Left renal pelvis (tissue), 4 donors: ENCODE results near the gene DDX50. TPM values are rescaled to one million over a fixed set of nuclear protein-coding genes. Genes with fewer than 3 reads are reported as not detected.
"Not testable (repeated sequence)": the region's sequence is repeated elsewhere in the genome, so short reads cannot be mapped to it uniquely, and the experiment has no call there.

Experiments used
- DNase-seq, 4 donors: peaks; one replicate each; pipeline ENCODE4 v3.0.0-alpha.2; 2013; ENCODE audit warnings: low read depth in 4 of 4, low spot score in 3 of 4
- polyA plus RNA-seq, 4 donors: library from polyadenylated mRNA; unstranded; fragments of 120-200 nt; gene quantifications; one replicate each; pipeline ENCODE4 v1.2.1, GENCODE V29; 2013; ENCODE audit not compliant: insufficient read length in 4 of 4

DDX50 gene, protein sequence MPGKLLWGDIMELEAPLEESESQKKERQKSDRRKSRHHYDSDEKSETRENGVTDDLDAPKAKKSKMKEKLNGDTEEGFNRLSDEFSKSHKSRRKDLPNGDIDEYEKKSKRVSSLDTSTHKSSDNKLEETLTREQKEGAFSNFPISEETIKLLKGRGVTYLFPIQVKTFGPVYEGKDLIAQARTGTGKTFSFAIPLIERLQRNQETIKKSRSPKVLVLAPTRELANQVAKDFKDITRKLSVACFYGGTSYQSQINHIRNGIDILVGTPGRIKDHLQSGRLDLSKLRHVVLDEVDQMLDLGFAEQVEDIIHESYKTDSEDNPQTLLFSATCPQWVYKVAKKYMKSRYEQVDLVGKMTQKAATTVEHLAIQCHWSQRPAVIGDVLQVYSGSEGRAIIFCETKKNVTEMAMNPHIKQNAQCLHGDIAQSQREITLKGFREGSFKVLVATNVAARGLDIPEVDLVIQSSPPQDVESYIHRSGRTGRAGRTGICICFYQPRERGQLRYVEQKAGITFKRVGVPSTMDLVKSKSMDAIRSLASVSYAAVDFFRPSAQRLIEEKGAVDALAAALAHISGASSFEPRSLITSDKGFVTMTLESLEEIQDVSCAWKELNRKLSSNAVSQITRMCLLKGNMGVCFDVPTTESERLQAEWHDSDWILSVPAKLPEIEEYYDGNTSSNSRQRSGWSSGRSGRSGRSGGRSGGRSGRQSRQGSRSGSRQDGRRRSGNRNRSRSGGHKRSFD
- 10 to 100 TPM; 60.7 to 74.6 (median 66.1) TPM for polyA plus RNA-seq

DNA sequence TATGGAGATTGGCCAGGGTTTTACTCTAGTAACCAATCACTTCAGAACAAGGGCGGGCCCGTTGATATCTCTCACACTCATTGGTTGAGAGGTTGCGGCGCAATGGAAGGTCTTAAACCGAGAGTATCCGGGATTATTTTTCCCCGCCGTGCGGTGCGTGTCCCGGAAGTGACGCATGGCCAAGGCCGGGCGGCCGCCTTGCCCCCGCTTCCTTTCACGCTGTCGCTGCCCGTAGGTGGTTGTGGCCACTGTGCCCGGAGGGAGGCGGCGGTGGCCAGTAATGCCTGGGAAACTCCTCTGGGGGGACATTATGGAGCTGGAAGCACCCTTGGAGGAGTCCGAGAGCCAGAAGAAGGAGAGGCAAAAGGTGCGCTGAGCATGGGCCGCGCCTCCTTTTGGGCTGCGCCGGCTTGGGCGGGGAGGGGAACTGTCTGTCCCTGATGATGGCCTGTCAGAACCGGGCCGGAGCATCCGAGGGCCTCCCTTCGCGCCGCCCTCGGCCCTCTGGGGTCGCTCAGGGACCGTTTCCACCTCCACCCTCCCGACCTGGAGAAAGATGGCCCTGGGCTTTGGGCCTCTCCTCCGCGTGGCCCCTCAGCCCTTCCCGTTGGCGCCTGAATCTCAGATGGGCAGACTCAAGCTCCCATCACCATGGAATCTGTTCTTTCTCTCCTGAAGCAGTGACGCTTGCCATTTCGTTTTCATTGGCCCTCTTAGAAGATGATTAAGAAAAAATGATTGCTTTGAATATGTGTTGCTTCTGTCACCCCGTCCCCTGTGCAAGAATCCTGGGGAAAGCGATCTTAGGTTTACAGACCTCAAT, at the start of gene DDX50:
Gene DDX50 (plus strand): TSS at position 211 of the 823 bp plus-strand sequence. CDS start 70 bp downstream, at position 281.
- DNase-seq, result peak; percentile 98 to 100 (median 98)

DNA sequence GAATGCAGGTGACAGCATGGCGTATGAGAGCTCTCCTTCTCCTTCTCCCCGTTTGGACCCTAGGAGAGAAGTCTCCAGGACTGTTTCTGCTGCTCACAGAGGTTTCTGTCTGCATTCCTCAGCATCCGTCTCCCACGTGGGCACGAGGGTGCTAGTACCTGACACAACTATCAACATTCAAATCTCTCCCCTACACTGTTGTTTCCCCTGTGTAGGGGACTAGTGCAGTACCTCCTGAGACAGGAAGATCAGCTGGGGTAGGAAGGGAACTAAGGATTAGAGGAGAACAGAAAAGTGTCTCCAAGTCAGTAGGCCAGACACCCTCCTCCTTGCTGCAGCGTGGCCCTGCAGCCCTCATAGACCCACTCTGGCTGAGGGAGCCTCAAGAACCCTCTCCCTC, 44.8 kb upstream of the DDX50 start:
- no peak for DNase-seq

DNA sequence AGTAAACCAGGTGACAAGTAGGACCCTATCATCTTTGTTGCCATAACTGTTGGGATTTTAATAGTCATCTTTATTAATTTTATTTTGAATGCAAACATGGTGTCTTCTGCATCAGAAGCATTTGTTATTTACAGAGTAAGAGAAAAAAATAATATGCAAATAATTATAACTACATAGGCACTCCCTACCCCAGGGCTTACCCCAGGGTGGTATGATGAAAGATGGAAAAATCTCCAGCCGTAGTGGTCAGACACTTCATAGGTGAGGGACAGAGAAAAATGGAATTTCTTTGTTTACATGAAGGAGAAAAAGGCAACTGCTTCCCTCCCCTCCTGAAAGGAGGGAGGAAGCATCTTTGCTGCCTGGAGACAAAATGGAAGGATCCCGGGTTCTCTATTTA, 44.1 kb upstream of the DDX50 start:
- DNase-seq, result no peak

DNA sequence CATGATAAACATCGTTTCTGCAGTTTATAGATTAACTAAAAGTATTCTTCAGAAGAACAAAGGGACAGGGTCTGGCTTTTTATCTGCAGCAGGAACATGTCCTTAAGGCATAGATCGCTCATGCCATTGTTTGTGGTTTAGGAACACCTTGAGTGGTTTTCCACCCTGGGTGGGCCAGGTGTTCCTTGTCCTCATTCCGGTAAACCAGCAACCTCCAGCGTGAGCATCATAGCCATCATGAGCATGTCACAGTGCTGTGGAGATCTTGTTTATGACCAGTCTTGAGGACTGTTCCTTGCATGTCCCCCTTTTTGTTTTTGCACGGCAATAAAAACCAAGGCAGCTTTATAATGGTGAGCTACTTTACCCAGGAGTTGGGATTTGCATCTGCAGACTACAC, 39.9 kb upstream of the DDX50 start:
- no peak for DNase-seq

DNA sequence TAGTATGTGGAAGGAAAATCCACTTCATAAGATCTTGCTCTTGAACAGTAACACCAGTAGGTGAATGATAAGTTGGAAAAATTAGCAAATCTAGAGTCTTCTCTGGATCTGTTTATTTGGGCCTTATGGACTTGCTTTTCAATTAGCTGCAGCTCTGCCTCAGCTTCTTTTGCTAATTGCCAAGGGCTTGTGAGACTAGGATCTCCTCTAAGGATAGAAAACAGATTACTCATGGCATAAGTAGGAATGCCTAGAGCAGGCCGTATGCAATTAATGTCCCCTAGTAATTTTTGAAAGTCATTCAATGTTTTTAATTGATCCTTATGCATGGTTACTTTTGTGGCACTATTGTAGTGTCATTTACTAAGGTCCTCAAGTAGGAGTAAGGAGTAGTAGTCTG, 36.5 kb upstream of the DDX50 start:
- DNase-seq, result no peak

DNA sequence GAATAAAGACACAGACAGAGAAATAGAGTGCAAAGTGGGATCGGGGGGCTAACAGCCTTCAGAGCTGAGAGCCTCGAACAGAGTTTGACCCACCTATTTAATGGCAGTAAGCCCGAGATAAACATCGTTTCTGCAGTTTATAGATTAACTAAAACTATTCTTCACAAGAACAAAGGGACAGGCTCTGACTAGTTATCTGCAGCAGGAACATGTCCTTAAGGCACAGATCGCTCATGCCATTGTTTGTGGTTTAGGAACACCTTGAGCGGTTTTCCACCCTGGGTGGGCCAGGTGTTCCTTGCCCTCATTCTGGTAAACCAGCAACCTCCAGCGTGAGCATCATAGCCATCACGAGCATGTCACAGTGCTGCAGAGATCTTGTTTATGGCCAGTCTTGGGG, 32.9 kb upstream of the DDX50 start:
- DNase-seq, result not testable (repeated sequence)

DNA sequence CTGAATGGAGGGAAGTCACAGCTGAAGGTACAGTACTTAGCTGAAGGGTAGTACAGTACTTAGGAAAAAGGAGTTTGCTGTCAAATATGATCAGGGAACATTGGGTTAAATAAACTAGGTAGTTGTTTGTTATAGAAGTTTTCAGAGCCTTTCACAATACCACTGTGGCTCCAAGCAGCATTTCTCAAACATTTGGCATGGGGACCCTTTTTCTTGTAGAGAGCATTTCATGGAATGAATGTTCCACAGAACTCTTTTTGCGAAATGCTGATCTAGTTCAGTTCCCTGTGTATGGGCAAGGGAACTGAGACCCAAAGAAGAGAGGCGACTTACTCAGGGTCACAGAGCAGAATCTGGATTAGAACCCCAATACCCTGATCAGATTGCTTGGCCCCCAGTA, 31.5 kb upstream of the DDX50 start:
- no peak for DNase-seq

DNA sequence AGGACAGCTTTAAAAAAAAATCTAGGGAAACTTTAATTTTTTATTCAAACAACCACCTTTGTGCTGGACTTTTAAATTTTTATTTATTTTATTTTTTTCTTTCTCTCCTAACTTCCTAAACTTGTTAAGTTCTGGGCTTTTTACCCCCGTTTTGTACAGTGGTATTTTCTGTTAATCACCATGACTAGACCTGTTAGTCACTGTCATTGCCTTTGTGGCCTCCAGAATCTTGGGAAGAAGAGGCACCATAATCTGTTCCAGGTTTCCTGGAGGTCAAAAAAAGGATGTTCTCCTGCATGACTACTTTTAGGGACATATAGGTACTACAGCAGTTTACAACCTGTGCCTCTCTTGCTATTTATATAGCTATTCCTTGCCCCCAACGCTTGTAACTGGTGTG, 31.1 kb upstream of the DDX50 start:
- no peak for DNase-seq

DNA sequence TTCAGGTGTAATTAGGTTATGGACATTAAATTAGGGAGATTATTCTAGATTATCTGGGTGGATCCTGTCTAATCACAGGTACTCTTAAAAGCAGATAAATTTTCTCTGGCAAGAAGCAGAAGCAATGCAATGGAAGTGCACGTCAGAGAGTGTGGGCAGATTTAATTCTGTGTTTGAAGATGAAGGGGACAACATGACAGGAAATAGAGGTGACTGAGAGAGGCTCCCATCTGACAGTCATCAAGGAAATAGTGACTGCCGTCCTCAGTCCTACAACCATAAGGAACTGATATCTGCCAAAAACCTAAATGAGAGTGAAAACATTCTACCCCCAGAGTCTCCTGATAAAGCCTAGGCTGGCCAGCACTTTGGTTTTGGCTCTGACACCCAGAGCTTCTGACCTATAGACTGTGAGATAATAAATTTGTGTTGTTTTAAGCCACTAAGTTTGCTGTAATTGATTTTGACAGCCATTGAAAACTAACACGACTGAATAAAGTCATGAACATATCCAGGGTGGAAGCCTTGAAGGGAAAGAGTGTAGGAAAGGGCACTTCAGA, 30.5 kb upstream of the DDX50 start:
- DNase-seq, result no peak

DNA sequence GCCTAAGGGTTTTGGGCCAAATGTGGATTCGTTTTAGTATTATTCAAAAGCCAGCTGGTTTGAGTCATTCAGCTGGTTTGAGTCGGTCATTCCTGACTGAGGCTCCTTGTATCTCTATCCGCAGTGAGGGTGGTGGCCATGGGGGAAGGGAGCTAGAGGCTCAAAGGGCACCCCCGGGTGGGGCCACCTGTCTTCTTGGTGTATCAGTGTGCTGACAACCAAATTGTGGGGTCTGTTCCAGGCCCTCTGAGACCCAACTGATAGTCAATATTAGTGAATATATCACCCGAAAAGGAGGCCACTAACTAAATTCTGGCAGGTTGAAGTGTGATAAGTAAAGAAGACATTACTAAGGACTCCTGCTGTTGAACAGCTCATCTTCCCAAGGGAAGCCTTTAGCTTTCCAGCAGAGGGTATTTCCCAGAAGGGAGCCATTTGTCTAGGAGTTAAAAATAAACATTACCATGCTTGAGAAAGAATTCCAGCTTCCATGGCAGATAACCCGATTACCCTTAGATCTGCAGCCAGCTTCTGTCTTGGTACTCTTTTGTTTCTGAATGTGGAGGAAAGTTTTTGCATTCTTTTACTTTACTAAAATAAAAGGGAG, 29.9 kb upstream of the DDX50 start:
- no peak for DNase-seq

DNA sequence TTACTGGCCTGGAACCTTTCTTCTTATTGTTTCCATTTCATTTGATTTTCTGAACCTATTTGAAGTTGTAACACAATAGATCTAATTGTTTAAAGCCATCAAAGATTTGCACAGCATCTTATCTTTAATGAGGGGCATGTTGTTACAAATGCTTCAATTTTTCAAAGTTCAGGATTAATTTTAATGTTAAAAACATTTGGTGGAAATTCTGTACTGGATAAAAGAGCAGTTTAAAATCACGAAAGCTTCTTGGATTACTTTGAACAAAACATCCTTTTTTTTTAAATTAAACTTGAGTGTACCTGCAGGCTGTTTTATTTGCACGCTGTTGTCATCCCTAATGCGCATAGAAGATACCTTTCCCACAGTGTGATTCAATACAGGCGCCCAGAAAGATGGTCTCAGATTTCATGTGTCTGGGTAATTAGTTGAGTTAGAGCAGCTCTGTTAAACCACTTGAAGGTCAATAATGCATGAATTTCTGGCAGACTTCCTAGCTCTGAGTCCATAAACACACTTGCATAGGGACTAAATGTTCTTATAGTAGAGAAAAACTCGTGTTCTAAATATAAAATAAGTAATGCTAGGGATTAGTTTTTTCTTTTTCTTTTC, 29.3 kb upstream of the DDX50 start:
- peak; percentile 61 to 85 (median 72) for DNase-seq

DNA sequence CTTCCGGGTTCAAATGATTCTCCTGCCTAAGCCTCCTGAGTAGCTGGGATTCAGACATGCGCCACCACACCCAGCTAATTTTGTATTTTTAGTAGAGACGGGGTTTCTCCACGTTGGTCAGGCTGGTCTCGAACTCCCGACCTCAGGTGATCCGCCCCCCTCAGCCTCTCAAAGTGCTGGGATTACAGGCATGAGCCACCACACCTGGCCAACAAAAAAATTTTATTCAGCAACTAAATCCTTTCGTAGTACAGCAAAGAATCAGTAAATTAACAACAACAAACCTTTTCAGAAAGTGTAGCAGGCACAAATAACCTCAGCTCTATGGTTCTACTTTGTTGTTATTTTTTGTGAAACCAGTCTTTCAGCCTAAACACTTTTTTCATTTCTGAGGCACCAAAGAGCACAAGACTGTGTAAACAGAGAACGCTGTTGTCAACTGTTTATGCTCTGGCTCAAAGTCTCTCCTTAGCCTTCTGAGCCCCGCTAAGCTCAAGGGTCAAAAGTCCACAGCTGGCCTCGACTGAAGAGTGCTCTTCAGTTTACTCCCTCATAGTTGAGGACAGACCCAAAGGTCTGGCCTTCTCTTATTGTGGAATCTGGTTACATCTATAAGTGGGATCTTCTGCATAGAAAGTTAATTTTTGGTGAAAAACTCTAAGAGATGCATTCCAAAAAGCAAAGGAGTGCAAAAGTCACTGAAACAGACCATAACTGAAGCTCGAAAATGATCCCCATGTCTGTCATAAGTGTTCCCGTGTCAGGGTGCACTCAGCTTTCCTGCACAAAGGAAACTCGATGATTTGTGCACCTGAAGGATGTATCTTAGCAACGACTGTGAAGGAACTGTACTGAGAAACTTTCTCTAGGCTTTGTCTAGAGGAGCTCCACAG, 24.6 kb upstream of the DDX50 start:
- peak; percentile 36 to 69 (median 47) for DNase-seq

DNA sequence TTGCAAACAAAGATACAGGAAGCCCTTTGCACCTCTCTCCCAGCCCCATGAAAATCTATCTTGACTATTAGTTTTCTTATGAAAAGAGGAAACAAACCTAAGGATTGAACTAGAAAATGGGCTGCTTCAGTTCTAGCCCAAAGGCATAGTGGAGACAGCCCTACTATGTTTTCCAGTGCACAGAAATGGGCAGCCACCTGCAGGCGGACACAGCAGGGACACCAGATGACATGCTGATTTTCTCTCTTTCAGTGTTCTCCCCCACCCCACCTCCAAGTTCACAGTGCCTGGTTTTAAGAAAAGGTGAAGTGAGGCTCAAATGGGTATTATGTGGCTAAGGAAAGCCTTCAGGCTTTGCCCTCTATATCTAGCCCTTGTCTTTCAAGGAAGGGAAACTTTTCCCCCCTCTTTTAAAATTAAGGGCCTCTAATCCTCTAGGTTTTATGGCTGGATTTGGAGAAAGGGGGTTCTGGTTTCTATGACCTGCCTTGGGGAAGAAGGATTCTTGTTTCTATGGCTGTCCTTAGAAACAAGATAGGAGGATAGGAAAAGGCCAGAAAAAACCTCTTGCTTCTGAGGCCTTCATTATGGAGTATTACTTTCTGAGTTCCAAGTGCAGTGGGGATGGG, 23.5 kb upstream of the DDX50 start:
- DNase-seq, result no peak

DNA sequence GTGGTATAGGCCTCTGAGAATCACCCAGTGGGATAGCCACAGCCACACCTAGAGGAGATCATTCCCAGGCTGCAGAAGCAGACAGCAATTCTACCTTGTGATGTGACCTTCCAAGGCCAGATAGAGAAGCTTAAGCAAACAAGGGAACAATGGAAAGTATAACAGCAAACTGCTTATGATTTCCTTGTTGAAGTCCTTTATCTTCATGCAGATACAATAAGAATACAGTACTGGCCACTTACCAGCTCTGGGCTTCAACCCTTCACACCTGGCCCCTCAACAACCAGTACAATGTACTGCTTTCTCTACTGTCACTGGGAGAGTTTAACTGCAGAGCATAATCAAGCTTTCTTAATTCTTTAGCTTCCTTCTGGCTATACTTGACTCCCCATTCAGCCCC, 22.6 kb upstream of the DDX50 start:
- DNase-seq, result no peak

DNA sequence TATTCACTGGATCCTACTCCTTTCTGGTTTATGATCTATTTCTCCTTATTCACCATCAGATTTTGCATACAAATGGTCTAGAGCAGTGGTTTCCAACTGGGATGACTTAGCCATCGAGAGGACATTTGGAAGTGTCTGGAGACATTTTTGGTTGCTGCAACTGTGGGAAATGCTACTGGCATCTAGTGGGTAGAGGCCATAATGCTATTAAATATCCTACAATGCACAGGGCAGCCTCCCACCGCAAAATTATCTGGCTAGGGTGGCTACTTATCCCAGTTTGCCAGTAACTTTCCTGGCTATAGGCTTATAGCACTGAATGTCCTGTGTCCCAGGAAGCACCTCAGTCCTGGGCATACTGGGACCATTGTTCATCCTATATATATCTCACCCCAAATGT, 21.5 kb upstream of the DDX50 start:
- DNase-seq, result no peak

DNA sequence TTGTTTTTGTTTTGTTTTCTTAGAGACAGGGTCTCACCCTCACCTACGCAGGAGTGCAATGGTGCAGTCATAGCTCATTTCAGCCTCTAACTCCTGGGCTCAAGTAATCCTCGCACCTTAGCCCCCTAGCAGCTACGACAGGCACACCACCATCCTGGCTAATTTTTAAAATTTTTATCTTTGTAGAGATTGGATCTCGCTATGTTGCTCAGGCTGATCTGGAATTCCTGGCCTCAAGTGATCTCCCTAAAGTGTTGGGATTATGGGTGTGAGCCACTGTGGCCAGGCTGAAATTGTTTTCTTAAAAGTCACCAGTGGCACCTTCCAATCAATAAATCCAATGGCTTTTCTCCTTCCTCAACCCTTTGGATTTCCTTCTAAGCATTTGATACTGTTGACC, 20.9 kb upstream of the DDX50 start:
- DNase-seq, result no peak

DNA sequence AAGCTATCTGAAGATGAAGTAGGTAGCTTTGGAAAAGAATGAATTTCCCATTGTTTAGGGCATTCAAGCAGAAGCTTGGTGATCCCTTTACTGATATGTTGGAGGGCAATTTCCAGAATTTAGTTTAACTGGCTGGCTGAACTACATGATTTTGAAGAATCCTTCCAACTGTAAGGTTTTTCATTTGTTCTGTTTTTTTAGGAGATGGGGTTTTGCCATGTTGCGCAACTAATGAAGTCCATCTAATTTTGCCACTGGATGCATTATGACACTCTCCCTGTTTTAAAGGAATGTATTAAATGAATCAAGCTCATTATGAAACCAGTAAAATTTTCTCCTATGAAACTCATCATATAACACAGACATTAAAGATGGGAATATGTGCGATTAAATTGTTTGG, 6.1 kb upstream of the DDX50 start:
- no peak for DNase-seq

DNA sequence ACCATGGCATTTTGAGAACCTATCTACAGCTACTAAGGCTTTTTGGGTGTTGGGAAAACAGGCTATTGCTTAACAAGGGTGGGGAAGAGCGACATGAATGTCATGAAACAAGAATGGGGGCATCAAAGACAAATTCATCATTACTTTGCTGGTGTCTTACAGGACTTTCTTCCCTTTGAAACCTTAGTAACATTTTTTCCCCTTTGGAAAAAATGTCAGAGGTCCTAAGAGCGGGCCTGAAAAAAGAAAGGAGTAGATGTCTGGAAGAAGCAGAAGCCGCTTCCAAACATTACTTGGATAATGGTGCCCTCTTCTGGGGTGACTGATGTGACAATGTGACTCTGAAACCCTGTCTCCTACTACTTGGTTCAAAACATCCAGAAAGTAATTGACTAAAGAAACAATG, 3.8 kb upstream of the DDX50 start:
- peak; percentile 39 to 64 (median 55) for DNase-seq
